ENCODE results near the gene PTPN22. TPM values are rescaled to one million over a fixed set of nuclear protein-coding genes. Genes with fewer than 3 reads are reported as not detected.

The PTPN22 gene
- total RNA-seq, 1 experiment from 2014 or later, result 0.38 TPM

GRCh38 chr1:113901191-113901590 lies 29.7 kb upstream of the PTPN22 start:
- no peak overlapping the region for H3K27ac Mint-ChIP-seq (ENCODE audit: unreplicated experiment)
- no peaks in the 10 kb centered on the region for H3K27me3 Mint-ChIP-seq (ENCODE audit: unreplicated experiment)
- DNase-seq, result no peak
- H3K9me3 Mint-ChIP-seq (ENCODE audit: low read depth, unreplicated experiment), result no peaks in the 10 kb centered on the region
- intact Hi-C loops (cut with micrococcal nuclease; ENCODE audit: unreplicated experiment), result no loop called here
- peaks cover 32% of the 10 kb centered on the region for H3K36me3 Mint-ChIP-seq (ENCODE audit: insufficient read depth, unreplicated experiment)
- TF ChIP-seq, protein P1, sequence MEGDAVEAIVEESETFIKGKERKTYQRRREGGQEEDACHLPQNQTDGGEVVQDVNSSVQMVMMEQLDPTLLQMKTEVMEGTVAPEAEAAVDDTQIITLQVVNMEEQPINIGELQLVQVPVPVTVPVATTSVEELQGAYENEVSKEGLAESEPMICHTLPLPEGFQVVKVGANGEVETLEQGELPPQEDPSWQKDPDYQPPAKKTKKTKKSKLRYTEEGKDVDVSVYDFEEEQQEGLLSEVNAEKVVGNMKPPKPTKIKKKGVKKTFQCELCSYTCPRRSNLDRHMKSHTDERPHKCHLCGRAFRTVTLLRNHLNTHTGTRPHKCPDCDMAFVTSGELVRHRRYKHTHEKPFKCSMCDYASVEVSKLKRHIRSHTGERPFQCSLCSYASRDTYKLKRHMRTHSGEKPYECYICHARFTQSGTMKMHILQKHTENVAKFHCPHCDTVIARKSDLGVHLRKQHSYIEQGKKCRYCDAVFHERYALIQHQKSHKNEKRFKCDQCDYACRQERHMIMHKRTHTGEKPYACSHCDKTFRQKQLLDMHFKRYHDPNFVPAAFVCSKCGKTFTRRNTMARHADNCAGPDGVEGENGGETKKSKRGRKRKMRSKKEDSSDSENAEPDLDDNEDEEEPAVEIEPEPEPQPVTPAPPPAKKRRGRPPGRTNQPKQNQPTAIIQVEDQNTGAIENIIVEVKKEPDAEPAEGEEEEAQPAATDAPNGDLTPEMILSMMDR (IDR thresholded peaks at IDR 0.05; ENCODE audit: unreplicated experiment), result no peak
- no peak overlapping the region for H3K4me3 Mint-ChIP-seq (ENCODE audit: low read depth, unreplicated experiment)
- no TSS peak for BruUV-seq (replicated peaks)
- no peaks in the 10 kb centered on the region for H3K4me1 Mint-ChIP-seq (ENCODE audit: low read depth, unreplicated experiment)
- CTCF ChIA-PET, result no interaction called here

DNA sequence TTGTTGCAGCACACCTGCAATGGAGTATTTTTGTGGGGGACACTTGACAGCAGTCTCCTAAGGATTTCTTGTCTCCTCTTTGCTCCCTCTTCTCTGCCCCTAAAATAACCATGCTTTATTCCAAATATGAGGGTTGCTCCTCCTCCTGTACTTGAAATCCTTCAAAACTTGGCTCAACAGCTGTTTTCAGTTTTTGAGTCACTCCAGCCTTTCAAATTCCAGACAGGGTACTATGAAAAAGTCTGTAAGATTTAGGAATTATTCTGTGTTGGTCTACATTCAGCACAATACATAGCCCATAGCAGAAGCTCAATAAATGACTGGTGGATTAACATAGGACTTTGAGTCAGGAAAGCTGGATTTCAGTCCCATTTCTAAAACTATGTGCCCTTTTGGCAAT lies 27.6 kb upstream of the PTPN22 start:
- Mint-ChIP-seq H3K9me3 (ENCODE audit: low read depth, unreplicated experiment) (no peaks in the 10 kb centered on the region), H3K4me1 (ENCODE audit: low read depth, unreplicated experiment) (no peaks in the 10 kb centered on the region), H3K27me3 (ENCODE audit: unreplicated experiment) (no peaks in the 10 kb centered on the region), H3K36me3 (ENCODE audit: insufficient read depth, unreplicated experiment) (peaks cover 14% of the 10 kb centered on the region), H3K4me3 (ENCODE audit: low read depth, unreplicated experiment) (no peak overlapping the region), H3K27ac (ENCODE audit: unreplicated experiment) (no peak overlapping the region)
- intact Hi-C loops (cut with micrococcal nuclease; ENCODE audit: unreplicated experiment), result no loop called here
- CTCF ChIA-PET, result no interaction called here
- no peak for DNase-seq
- TF ChIP-seq, protein P1 (IDR thresholded peaks at IDR 0.05; ENCODE audit: unreplicated experiment), result no peak
- BruUV-seq (replicated peaks), result no TSS peak

- no peaks in the 10 kb centered on the region for H3K4me1 Mint-ChIP-seq (ENCODE audit: low read depth, unreplicated experiment)
- H3K9me3 Mint-ChIP-seq (ENCODE audit: low read depth, unreplicated experiment), result no peaks in the 10 kb centered on the region
- DNase-seq, result no peak
- TF ChIP-seq, protein P1 (IDR thresholded peaks at IDR 0.05; ENCODE audit: unreplicated experiment), result no peak
- no peak overlapping the region for H3K27ac Mint-ChIP-seq (ENCODE audit: unreplicated experiment)
- no peaks in the 10 kb centered on the region for H3K27me3 Mint-ChIP-seq (ENCODE audit: unreplicated experiment)
- CTCF ChIA-PET, result no interaction called here
- intact Hi-C loops (cut with micrococcal nuclease; ENCODE audit: unreplicated experiment), result no loop called here
- H3K4me3 Mint-ChIP-seq (ENCODE audit: low read depth, unreplicated experiment), result no peak overlapping the region
- peaks cover 9% of the 10 kb centered on the region for H3K36me3 Mint-ChIP-seq (ENCODE audit: insufficient read depth, unreplicated experiment)
- BruUV-seq (replicated peaks), result no TSS peak
These were observed 26.8 kb upstream of the PTPN22 start for GRCh38 chr1:113898241-113898814.

- Mint-ChIP-seq H3K27ac (ENCODE audit: unreplicated experiment) (no peak overlapping the region), H3K9me3 (ENCODE audit: low read depth, unreplicated experiment) (no peaks in the 10 kb centered on the region), H3K4me1 (ENCODE audit: low read depth, unreplicated experiment) (no peaks in the 10 kb centered on the region), H3K36me3 (ENCODE audit: insufficient read depth, unreplicated experiment) (peaks cover 4% of the 10 kb centered on the region), H3K4me3 (ENCODE audit: low read depth, unreplicated experiment) (no peak overlapping the region), H3K27me3 (ENCODE audit: unreplicated experiment) (no peaks in the 10 kb centered on the region)
- DNase-seq, result no peak
- no TSS peak for BruUV-seq (replicated peaks)
- CTCF ChIA-PET, result no interaction called here
- intact Hi-C loops (cut with micrococcal nuclease; ENCODE audit: unreplicated experiment), result no loop called here
- TF ChIP-seq, protein P1 (IDR thresholded peaks at IDR 0.05; ENCODE audit: unreplicated experiment), result no peak
These were observed 24.4 kb upstream of the PTPN22 start for GRCh38 chr1:113895961-113896360.

All from Calu3 (cell line).